GM18870 (cell line): ENCODE measurements around the gene MLYCD.

Experiments
- ATAC-seq: cut with Tn5 transposase; IDR thresholded peaks from one replicate; pipeline ENCODE4 v1.9.1; 2021; ENCODE audit warnings: moderate library complexity; ENCODE audit not compliant: unreplicated experiment

The MLYCD gene

DNA sequence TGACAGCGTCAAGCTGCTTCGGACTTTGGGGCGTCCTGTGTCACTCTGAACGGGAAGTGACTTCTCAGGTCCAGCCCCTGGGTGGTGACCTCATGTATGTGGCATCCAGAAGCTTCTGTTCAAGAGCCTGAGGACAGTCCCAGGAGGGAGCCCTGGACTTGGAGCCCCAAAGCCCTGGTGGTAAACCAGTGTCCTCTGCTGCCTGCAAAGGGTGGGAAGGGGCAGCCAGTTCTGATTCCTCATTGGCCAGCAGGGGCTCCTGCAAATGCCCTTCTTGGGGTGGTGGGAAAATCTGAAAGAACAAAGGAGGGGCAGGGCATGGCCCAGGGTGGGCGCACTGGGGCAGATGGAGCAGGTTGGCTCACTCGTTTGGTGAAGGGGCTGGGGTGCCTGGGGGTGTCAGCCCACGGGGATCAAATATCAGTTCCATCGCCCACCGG lies 55.7 kb downstream of the MLYCD start:
- no peak for ATAC-seq

DNA sequence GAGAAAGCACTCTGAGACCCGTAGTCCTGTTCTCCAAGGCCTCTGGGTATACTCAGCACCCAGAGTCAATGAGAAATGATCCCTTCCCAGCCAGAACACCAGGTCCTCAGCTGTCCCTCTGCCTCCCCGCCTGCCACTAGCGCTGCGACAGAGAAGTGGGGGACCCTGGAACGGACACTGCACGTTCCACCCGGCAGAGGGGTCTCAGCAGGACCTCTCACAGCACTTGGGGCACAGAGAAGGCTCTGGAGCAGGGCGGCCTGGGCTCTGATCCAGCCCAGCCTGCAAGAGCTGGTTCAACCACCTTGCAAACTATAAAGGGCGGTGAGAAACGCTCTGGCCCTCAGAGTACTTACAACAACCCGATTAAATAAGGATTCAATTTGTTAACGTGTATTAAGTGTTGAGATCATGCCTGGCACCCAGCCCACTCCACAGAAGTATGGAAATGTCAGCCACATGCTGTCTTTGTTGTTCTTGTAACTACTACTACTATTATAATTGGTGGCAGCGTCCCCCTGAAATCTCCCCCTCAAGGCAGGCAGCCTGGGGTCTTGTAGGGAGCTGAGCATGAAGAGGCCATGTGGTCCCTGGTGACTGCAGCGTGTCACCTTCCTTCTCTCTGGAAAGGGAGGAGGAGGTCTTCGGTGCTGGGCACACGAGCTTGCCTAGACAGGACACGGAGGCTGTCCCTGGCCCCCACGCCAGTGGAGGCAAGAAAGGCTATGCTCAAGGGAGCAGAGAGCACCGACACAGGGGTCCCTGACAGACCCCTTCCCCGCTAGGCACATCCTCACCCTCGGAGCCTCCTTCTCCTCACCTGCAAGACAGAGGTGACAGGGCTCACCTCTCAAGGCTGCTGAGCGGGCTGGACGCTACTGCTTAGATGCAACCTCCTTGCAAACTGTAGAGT lies 56.6 kb downstream of the MLYCD start:
- ATAC-seq = no peak

DNA sequence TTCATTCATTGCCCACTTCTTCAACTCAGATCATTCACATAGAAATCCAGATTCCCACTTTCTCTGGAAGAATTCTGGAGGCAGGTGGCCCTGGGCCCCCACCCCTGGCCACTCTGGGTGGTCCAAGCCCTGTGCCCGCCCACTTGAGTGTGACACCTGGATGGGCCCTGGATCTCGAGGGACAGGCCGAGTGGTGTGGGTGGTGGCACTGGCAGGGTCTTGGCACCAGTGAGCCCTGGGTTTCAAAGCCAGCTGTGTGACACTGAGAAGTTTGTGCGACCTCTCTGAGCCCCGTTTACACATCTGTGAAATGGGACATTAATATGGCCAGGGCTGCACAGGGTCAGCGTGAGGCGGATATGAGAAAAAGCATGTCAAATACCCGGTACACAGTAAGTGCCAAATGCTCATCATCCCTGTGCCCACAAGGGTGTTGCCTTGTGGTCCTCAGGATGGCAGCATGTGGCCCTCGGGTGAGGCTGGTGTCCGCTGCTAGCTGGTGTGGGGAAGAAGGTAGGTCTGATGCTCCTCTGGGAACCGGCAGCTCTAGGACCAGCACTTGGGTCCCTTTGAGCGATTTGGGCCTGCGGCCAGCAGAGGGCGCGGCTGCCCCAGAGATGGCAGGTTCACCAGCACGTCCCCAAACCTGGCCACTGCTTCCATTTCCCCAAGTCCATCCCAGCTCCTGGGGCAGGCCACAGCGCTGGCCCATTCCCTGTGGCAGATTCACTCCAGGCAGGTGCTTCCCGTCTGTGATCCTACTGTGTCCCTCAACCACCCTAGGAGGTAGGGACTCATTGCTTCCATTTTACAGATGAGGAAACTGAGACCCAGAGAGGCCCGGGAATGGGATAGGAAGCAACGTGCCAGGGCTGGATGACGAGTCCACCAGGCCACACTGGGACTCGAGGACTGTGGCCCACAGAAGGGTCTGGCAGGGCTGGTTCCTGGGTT lies 57.7 kb downstream of the MLYCD start:
- no peak for ATAC-seq

DNA sequence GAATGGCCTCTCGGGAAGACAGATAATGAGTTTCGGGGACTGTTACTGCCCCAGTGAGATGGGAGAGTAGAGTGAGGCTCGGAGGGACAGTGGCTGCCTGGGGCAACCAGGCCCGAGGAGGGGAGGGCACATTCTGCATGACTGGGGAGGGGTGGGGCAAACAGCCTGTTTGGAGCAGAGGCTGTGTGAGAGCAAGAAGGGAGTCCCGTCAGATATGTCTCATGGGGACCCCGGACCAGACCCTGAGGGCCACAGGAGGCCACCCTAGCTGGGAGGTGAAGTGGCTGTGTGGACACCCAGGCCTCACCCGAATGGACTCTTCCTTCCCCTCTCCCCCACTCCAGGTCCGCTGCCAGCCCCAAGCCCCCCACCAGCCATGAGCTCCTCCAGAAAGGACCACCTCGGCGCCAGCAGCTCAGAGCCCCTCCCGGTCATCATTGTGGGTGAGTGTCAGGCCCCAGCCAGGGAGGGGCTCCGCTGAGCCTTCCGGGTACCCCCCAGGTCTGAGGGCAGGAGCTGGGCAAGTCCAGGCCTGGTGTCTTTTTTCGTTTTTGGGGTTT lies 58.5 kb downstream of the MLYCD start:
- ATAC-seq = no peak

GRCh38 chr16:83958137-83958845 lies 59.4 kb downstream of the MLYCD start:
- no peak for ATAC-seq

- ATAC-seq = no peak
These were observed 60.1 kb downstream of the MLYCD start for GRCh38 chr16:83958846-83959565.

GRCh38 chr16:83959656-83960434 lies 60.9 kb downstream of the MLYCD start:
- no peak for ATAC-seq

DNA sequence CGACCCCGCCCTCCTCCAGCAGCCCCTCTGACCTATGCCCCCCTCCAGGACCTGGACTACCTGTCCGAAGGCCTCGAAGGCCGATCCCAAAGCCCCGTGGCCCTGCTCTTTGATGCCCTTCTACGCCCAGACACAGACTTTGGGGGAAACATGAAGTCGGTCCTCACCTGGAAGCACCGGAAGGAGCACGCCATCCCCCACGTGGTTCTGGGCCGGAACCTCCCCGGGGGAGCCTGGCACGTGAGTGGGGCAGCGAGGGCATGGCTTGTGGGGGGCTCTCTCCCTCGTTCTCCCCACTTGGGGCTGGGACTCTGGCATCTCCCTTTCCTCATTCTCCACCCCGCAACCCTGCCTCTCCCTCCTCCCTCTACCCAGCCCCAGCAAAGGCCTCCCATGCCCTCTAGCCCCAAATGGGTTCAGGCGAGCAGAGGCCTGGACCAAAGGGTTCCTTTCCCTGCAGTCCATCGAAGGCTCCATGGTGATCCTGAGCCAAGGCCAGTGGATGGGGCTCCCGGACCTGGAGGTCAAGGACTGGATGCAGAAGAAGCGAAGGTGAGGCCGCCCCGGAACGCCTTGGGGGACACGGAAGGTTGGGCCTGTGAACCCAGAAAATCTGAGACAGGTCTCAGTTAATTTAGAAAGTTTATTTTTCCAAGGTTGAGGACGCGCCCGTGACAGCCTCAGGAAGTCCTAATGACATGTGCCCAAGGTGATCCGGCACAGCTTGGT lies 61.8 kb downstream of the MLYCD start:
- no peak for ATAC-seq

- no peak for ATAC-seq
These were observed 62.7 kb downstream of the MLYCD start for GRCh38 chr16:83961591-83961990.

- ATAC-seq = no peak
These were observed 64.6 kb downstream of the MLYCD start for GRCh38 chr16:83963277-83964119.

DNA sequence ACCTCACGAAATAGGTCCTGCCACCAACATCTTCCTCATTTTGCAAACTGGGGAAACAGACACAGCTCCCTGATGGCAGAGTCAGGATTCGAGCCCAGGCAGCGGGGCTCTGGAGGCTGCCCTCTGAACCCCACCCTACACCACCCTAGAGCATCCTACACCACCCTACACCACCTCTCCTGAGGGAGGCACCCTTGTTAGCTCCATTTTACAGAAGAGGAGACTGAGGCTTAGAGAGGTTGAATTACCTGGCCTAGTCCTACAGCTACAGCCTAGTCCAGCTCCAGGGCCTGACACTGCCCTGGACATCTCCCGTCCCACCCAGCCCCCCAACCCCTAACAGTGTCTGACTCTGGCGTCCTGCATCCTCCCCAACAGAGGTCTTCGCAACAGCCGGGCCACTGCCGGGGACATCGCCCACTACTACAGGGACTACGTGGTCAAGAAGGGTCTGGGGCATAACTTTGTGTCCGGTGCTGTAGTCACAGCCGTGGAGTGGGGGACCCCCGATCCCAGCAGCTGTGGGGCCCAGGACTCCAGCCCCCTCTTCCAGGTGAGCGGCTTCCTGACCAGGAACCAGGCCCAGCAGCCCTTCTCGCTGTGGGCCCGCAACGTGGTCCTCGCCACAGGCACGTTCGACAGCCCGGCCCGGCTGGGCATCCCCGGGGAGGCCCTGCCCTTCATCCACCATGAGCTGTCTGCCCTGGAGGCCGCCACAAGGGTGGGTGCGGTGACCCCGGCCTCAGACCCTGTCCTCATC lies 65.9 kb downstream of the MLYCD start:
- no peak for ATAC-seq

DNA sequence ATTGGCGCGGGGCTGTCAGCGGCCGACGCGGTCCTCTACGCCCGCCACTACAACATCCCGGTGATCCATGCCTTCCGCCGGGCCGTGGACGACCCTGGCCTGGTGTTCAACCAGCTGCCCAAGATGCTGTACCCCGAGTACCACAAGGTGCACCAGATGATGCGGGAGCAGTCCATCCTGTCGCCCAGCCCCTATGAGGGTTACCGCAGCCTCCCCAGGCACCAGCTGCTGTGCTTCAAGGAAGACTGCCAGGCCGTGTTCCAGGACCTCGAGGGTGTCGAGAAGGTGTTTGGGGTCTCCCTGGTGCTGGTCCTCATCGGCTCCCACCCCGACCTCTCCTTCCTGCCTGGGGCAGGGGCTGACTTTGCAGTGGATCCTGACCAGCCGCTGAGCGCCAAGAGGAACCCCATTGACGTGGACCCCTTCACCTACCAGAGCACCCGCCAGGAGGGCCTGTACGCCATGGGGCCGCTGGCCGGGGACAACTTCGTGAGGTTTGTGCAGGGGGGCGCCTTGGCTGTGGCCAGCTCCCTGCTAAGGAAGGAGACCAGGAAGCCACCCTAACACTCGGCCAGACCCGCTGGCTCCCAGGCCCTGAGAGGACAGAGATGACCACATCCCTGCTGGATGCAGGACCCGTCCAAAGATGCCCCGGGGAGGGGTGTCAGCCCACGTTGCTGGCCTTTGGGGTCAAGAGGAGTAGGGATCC lies 66.7 kb downstream of the MLYCD start:
- no peak for ATAC-seq

DNA sequence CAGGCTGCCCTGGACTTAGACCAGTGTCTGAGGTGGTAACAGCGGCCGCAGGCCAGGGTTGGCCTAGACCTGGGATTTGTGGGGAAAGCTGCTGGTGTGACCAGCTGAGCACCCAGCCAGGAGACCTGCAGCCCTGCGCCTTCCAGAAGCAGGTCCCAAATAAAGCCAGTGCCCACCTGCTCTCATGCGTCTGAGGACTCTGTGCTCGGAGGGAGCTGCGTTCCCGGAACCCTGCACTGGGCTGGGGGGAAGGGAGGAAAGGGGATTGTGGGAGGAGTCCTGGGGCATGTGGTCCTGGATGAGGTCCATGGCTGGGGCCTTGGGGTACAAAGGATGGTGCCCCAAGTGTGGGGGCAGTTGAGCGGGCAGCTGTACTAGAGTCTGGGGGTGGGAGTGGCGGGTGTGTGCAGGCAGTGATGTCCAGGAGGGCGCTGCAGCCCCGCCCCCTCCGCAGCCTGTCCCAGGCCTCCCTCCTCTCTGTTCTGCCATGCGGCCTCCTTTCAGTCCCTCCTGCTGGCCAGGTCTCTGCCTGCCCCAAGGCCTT lies 67.3 kb downstream of the MLYCD start:
- ATAC-seq = no peak

- ATAC-seq = no peak
These were observed 68.2 kb downstream of the MLYCD start for GRCh38 chr16:83967091-83967490.

DNA sequence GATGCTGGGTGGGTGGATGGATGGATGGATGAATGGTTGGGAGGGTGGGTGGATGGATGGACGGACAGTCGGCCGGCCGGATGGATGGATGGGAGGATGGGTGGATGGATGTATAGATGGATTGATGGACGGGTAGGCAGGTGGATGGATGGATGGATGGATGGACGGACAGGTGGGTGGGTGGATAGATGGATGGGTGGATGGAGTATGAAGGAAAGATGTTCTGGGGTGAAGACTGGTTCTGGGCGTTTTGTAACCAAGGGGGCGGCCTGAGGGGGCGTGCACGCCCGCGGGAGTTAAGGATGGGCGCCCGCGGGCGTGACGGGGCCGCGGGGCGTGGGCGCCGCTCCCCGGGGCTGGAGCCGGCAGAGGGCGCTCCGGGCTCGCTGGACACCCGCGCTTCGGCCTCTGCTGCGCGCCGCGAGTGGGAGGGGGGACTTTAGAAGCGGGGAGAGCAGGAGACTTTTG lies 69.0 kb downstream of the MLYCD start, which contains the start of gene NECAB2:
NECAB2 (plus strand) TSS at position 407 of the 468 bp plus-strand sequence. CDS start 405 bp downstream, outside the sequence.
- no peak for ATAC-seq
